Stimulated activated CD4-positive, alpha-beta T cell treated with anti-CD3 and anti-CD28 coated beads, Interleukin-1b, Interleukin-23, amount 100 ng/mL, for 1 hour (primary cell): Measurements from ENCODE around the gene CACNA2D3.

Experiments used
- DNase-seq, 2 donors: peaks; one replicate each; pipeline ENCODE4 v3.0.0-alpha.2; 2020; ENCODE audit warnings: low read depth in 2 of 2

Gene CACNA2D3

GRCh38 chr3:54530944-54531343, 408.6 kb downstream of the CACNA2D3 start:
- DNase-seq = no peak

- no peak for DNase-seq
Observed at GRCh38 chr3:54531741-54532140, 409.4 kb downstream of the CACNA2D3 start.

GRCh38 chr3:54533856-54534255, 411.5 kb downstream of the CACNA2D3 start:
- DNase-seq = no peak

GRCh38 chr3:54535619-54536018, 413.3 kb downstream of the CACNA2D3 start:
- no peak for DNase-seq

GRCh38 chr3:54536450-54536849, 414.1 kb downstream of the CACNA2D3 start:
- no peak for DNase-seq

- DNase-seq = no peak
Observed at GRCh38 chr3:54537506-54537905, 415.2 kb downstream of the CACNA2D3 start.

- DNase-seq = no peak
Observed at GRCh38 chr3:54538346-54538745, 416.0 kb downstream of the CACNA2D3 start.

- DNase-seq = no peak
Observed at GRCh38 chr3:54541369-54541768, 419.0 kb downstream of the CACNA2D3 start.

- DNase-seq = no peak
Observed at GRCh38 chr3:54543446-54543845, 421.1 kb downstream of the CACNA2D3 start.

GRCh38 chr3:54547051-54547450, 424.7 kb downstream of the CACNA2D3 start:
- no peak for DNase-seq

- DNase-seq = no peak
Observed at GRCh38 chr3:54547846-54548245, 425.5 kb downstream of the CACNA2D3 start.

GRCh38 chr3:54549607-54550220, 427.4 kb downstream of the CACNA2D3 start:
- DNase-seq = no peak

- DNase-seq = no peak
Observed at GRCh38 chr3:54550221-54550977, 428.0 kb downstream of the CACNA2D3 start.

GRCh38 chr3:54556630-54557029, 434.3 kb downstream of the CACNA2D3 start:
- DNase-seq = no peak

- DNase-seq = no peak
Observed at GRCh38 chr3:54557538-54558428, 435.4 kb downstream of the CACNA2D3 start.

GRCh38 chr3:54563501-54564200, 441.3 kb downstream of the CACNA2D3 start:
- DNase-seq = no peak

GRCh38 chr3:54564374-54564925, 442.1 kb downstream of the CACNA2D3 start:
- no peak for DNase-seq

- DNase-seq = no peak
Observed at GRCh38 chr3:54565956-54566355, 443.6 kb downstream of the CACNA2D3 start.

- DNase-seq = no peak
Observed at GRCh38 chr3:54567949-54568348, 445.6 kb downstream of the CACNA2D3 start.

GRCh38 chr3:54570008-54570407, 447.7 kb downstream of the CACNA2D3 start:
- no peak for DNase-seq

GRCh38 chr3:54572197-54572895, 450.0 kb downstream of the CACNA2D3 start:
- DNase-seq = no peak
